ENCODE data around the gene GALNT17.

DNA sequence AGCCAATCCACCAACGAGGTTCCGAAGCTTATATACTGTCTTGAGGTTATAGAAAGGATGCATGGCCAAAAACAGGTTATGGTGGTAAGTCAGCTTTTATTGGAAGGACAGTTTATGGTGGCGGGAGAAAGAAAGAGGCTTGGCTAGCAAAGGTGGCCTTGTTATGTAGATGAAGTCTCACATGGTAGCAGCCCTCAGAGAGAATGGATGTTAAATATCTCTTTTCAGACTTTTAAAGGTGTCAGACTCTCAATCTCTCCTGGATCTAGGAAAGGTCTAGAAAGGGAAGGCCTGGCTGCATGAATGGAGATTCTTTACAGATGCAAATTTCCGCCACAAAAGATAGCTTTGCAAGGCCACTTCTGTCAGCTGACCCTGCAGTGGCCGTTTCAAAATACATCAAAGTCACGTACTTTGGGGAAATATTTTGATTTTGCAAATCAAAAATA, 333.8 kb downstream of the GALNT17 start:
- TF ChIP-seq EZH2 (IDR thresholded peaks at IDR 0.05): no peak
- no peak for TF ChIP-seq FOXP2 (optimal IDR thresholded peaks at IDR 0.05; ENCODE audit: control extremely low read depth, extremely low read length, insufficient read depth)
- no peak for TF ChIP-seq POLR2AphosphoS5 (IDR thresholded peaks at IDR 0.05; ENCODE audit: borderline replicate concordance, low read depth, low read length)
